ENCODE results near the gene ZYG11B.
"Not testable (repeated sequence)": the region's sequence is repeated elsewhere in the genome, so short reads cannot be mapped to it uniquely, and the experiment has no call there.

ZYG11B gene

GRCh38 chr1:52769346-52770033 is 43.2 kb downstream of the ZYG11B start:
- CTCF ChIA-PET, result interaction anchor here (0.8 kb wide), 1 partner anchor 416 kb away, joined by 3 read pairs; no protein-coding TSS in a partner anchor
- POLR2A ChIA-PET, result no interaction called here

GRCh38 chr1:52771384-52771783 is 45.1 kb downstream of the ZYG11B start:
- CTCF ChIA-PET, result interaction anchor here (0.9 kb wide), 1 partner anchor 8 kb away, joined by 3 read pairs; no protein-coding TSS in a partner anchor
- POLR2A ChIA-PET, result no interaction called here
- TF ChIP-seq CTCF (IDR thresholded peaks at IDR 0.05; ENCODE audit: insufficient read depth, low read length, missing control alignments), result no peak
- DNase-seq (ENCODE audit: low read depth, low spot score), result no peak
- no peak overlapping the region for H3K4me3 ChIP-seq (ENCODE audit: low read depth, low read length)

More at GRCh38 chr1:52769346-52770033, 43.2 kb downstream of the ZYG11B start:
- DNase-seq (ENCODE audit: low read depth, low spot score), result no peak
- TF ChIP-seq CTCF (IDR thresholded peaks at IDR 0.05; ENCODE audit: insufficient read depth, low read length, missing control alignments), result no peak
- no peak overlapping the region for H3K4me3 ChIP-seq (ENCODE audit: low read depth, low read length)

GRCh38 chr1:52786148-52786547 is 59.9 kb downstream of the ZYG11B start:
- ChIA-PET POLR2A (no interaction called here), CTCF (no interaction called here)
- no peak for TF ChIP-seq CTCF (IDR thresholded peaks at IDR 0.05; ENCODE audit: insufficient read depth, low read length, missing control alignments)
- DNase-seq (ENCODE audit: low read depth, low spot score), result no peak
- H3K4me3 ChIP-seq (ENCODE audit: low read depth, low read length), result no peak overlapping the region

GRCh38 chr1:52790429-52790828 is 64.2 kb downstream of the ZYG11B start:
- CTCF ChIA-PET, result interaction anchor here (1.6 kb wide), 1 partner anchor 10 kb away, joined by 4 read pairs; no protein-coding TSS in a partner anchor

GRCh38 chr1:52792036-52792435 is 65.8 kb downstream of the ZYG11B start:
- ChIA-PET POLR2A (no interaction called here), CTCF (interaction anchor here (1.6 kb wide), 1 partner anchor 12 kb away, joined by 4 read pairs; no protein-coding TSS in a partner anchor)
- DNase-seq (ENCODE audit: low read depth, low spot score), result no peak
- H3K4me3 ChIP-seq (ENCODE audit: low read depth, low read length), result no peak overlapping the region
- no peak for TF ChIP-seq CTCF (IDR thresholded peaks at IDR 0.05; ENCODE audit: insufficient read depth, low read length, missing control alignments)

More at GRCh38 chr1:52790429-52790828, 64.2 kb downstream of the ZYG11B start:
- not testable (repeated sequence) for DNase-seq (ENCODE audit: low read depth, low spot score); H3K4me3 ChIP-seq (ENCODE audit: low read depth, low read length)
- POLR2A ChIA-PET, result interaction anchor here (0.6 kb wide), 1 partner anchor 9 kb away, joined by 3 read pairs; no protein-coding TSS in a partner anchor

GRCh38 chr1:52793717-52794116 is 67.5 kb downstream of the ZYG11B start:
- DNase-seq (ENCODE audit: low read depth, low spot score); H3K4me3 ChIP-seq (ENCODE audit: low read depth, low read length); POLR2A ChIA-PET: not testable (repeated sequence)
- CTCF ChIA-PET, result interaction anchor here (0.8 kb wide), 1 partner anchor 11 kb away, joined by 3 read pairs; no protein-coding TSS in a partner anchor

- H3K4me3 ChIP-seq (ENCODE audit: low read depth, low read length), result no peak overlapping the region
- CTCF ChIA-PET, result no interaction called here
- POLR2A ChIA-PET, result no interaction called here
- no peak for TF ChIP-seq CTCF (IDR thresholded peaks at IDR 0.05; ENCODE audit: insufficient read depth, low read length, missing control alignments)
- DNase-seq (ENCODE audit: low read depth, low spot score), result no peak
Measured at GRCh38 chr1:52795464-52795863, 69.2 kb downstream of the ZYG11B start.
